ENCODE measurements around the gene FEM1A. TPM values are rescaled to one million over a fixed set of nuclear protein-coding genes. Genes with fewer than 3 reads are reported as not detected.

FEM1A gene
- polyA plus RNA-seq, 1 of the 3 experiments (the other 2 are of a cell fraction), result 4.8 TPM

DNA sequence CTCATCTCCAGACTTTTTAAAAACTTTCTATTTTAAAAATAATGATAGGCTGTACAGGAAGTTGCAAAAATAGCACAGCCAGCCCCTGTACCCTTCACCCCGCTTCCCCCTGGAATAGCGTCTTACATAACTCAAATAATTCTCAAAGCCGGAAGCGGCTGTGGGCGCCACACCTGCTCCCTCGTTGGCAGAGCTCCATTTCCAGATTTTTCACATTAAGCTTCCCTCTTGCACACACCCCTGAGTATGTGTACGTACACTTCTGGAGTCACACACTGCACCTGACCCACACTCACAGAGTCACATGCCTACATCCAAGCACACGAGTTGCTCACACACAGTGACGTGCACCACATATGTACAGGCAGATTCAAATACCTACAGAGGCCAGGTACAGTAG, 42.9 kb upstream of the FEM1A start:
- ChIA-PET POLR2A (no interaction called here), CTCF (interaction anchor here (0.6 to 2.6 kb wide), 4 partner anchors 16 to 794 kb away, joined by 3 to 11 read pairs (median 4); partner anchors contain the start of gene FEM1A)
- DNase-seq, result no peak
- WGBS (ENCODE audit: low lambda C conversion rate), result 73% methylated on average over 9 of the region's 9 CpGs
- no peak overlapping the region for H3K4me3 ChIP-seq (ENCODE audit: low read depth in 2 of 2, low read length in 1 of 2)
- no peak overlapping the region for H3K27ac ChIP-seq (ENCODE audit: low read depth in 2 of 2, low read length in 1 of 2)
- H4K20me1 ChIP-seq (ENCODE audit: insufficient read depth), result no peaks in the 10 kb centered on the region
- no peaks in the 10 kb centered on the region for H3K36me3 ChIP-seq (replicated peaks in 1 of 2; ENCODE audit: control insufficient read depth in 1 of 2, insufficient read depth in 2 of 2, low read length in 1 of 2)
- H3K9ac ChIP-seq, result no peak overlapping the region
- H3K4me1 ChIP-seq (ENCODE audit: control insufficient read depth in 1 of 2, insufficient read depth in 2 of 2, low read depth in 1 of 2, low read length in 1 of 2), result peaks cover 5 to 8% of the 10 kb centered on the region in 2 experiments; a peak in 2 of 4 replicates
- TF ChIP-seq GABPA (IDR thresholded peaks at IDR 0.05; ENCODE audit: low read depth) (no peak), TEAD4 (IDR thresholded peaks at IDR 0.05; ENCODE audit: borderline replicate concordance, insufficient read depth) (no peak), RCOR1 (IDR thresholded peaks at IDR 0.05; ENCODE audit: low read length) (no peak), CTCF (IDR thresholded peaks at IDR 0.05) (no peak), CHD2 (IDR thresholded peaks at IDR 0.05; ENCODE audit: low read length, partially characterized antibody) (no peak), JUND (IDR thresholded peaks at IDR 0.05) (no peak), PBX3 (IDR thresholded peaks at IDR 0.05) (no peak), EP300 (IDR thresholded peaks at IDR 0.05; ENCODE audit: borderline replicate concordance in 1 of 2, low read depth in 1 of 2, low read length in 1 of 2) (no peak), MXI1 (IDR thresholded peaks at IDR 0.05; ENCODE audit: low read depth, low read length) (no peak), POLR2AphosphoS5 (IDR thresholded peaks at IDR 0.05; ENCODE audit: low read depth, low read length) (no peak), ZBTB33 (IDR thresholded peaks at IDR 0.05; ENCODE audit: borderline replicate concordance, low read depth) (no peak), RXRA (IDR thresholded peaks at IDR 0.05; ENCODE audit: borderline replicate concordance, low read depth) (no peak), ELF1 (IDR thresholded peaks at IDR 0.05) (no peak), SMC3 (IDR thresholded peaks at IDR 0.05; ENCODE audit: low read depth, low read length) (no peak), FOXJ3 (CRISPR knock-in tag; IDR thresholded peaks at IDR 0.05) (no peak), EZH2phosphoT487 (IDR thresholded peaks at IDR 0.05; ENCODE audit: borderline replicate concordance, low read depth) (no peak)
- TF ChIP-seq, protein P1, sequence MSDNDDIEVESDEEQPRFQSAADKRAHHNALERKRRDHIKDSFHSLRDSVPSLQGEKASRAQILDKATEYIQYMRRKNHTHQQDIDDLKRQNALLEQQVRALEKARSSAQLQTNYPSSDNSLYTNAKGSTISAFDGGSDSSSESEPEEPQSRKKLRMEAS (IDR thresholded peaks at IDR 0.05; ENCODE audit: low read depth), result no peak
- TF ChIP-seq, protein P2, sequence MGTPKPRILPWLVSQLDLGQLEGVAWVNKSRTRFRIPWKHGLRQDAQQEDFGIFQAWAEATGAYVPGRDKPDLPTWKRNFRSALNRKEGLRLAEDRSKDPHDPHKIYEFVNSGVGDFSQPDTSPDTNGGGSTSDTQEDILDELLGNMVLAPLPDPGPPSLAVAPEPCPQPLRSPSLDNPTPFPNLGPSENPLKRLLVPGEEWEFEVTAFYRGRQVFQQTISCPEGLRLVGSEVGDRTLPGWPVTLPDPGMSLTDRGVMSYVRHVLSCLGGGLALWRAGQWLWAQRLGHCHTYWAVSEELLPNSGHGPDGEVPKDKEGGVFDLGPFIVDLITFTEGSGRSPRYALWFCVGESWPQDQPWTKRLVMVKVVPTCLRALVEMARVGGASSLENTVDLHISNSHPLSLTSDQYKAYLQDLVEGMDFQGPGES (IDR thresholded peaks at IDR 0.05; ENCODE audit: low read depth, low read length), result no peak
- peaks cover 13% of the 10 kb centered on the region for H3F3A ChIP-seq (replicated peaks; ENCODE audit: insufficient read depth)
- H3K4me2 ChIP-seq, result no peak overlapping the region
- H3K9me3 ChIP-seq, result no peaks in the 10 kb centered on the region
- no peaks in the 10 kb centered on the region for H3K79me2 ChIP-seq (ENCODE audit: insufficient read depth)
- no peaks in the 10 kb centered on the region for H3K27me3 ChIP-seq (ENCODE audit: insufficient read depth)
- no peak overlapping the region for H2AFZ ChIP-seq (ENCODE audit: low read depth)
- H3K9me2 ChIP-seq, result no peaks in the 10 kb centered on the region

Data from SK-N-SH (cell line).